ENCODE measurements around the gene ALOX5AP.

The ALOX5AP gene

DNA sequence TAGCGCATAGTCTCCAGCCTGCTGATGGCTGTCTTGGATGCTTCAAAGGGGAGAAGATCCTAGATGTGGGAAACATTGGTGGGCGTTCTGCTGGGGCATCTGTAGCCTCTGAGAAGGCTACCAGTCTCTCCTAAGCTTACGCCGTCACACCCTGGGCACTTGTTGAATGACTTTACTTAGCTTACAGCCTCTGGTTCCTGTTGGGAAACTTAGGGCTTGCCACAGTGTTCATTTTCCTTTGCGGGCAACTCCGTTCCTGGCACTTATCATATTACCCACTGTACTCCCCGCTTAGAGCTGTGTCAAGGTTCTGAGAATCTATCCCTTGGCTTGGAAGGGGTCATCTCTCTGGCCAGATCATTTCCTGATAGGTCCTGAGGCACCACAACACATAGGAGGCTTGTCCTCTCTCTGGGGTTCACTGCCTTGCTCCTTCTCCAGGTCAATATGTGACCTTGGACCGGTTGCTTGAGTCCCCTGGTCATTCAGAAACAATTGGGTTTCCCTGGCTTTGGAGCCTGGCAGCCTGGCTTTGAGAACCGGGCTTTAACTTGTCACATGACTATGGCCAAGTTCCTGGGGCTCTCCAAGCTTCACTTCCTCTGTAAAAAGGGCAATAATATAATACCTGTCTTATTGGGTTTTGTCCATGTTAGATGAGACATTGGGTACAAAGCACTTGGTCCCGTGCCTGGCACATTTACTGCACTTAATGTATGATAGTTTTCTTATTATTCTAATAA, 20.5 kb upstream of the ALOX5AP start:
- no peak for DNase-seq

DNA sequence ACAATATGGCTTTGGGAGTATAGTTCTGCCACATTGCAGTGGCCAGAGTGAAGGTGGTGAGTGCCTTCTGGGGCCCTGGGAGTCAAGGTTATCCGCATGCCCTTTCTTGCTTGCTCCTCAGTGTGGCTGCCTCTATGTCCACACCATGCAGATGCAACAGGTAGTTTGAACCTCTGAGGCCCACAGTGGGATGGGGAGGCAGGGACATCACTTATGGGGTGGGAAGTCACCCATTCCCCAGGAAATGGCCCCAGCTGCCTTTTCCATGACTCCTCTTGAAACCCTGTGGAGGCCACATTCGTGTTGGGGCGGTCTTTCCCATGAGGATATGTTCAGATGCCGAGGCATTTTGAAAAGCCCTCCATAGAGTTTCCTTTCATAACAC, 20.0 kb upstream of the ALOX5AP start:
- no peak for DNase-seq

DNA sequence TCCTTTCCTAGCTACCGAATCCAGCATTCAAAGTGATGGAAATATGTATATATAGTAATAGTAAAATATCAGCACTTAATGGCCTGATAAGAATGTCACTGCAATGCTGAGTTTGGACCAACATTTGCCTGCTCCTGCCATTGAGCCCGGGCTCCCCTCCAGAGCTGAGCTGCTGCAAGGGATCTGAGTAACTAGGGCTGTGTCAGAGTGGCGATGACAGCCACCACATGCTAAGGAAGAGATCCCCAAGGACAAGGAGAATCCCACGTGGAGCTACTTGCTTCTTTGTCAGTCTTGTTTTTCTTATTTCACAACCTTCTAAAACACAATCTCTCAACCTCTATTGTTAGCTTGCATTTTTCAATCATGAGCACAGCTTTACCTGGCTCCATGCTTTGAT, 19.5 kb upstream of the ALOX5AP start:
- DNase-seq: no peak

DNA sequence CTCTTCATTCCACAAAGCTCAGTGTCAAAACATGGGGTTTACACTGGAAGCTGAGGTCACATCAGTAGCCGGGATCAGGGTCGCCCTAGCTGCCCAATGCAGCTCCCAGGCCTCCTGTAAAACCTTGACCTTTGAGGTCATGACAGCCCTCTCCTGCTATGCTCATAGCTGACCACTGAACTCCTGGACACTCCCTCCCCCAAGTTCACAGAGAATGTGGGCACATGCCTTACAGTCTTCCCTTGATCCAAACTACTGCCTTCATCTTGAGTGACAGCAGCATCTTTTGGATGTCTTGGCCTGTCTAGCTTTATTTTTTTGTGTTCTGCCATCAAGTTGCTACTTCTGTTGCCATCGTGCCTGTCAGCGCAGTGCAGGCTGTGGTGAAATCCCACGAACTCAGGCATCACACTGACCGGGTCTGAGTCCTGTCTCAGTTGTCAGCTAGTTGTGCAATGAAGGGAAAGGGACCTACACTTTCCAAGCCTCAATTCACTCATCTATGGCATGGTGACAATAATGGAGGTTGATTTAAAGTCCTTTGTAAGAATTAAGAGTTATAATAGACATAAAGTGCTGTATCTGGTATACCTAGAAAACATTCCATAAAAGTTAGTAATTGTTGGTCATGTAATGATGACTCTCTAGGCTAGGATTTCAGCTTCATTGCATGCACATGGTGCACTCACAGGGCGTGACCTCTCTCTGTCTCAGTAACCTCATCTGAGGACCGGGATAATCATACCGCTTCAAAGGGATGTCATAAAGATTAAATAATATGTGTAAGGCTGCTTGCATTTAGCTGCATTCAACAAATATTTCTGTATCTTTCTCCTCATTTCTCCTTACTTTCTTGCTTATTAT, 16.4 kb upstream of the ALOX5AP start:
- no peak for DNase-seq

DNA sequence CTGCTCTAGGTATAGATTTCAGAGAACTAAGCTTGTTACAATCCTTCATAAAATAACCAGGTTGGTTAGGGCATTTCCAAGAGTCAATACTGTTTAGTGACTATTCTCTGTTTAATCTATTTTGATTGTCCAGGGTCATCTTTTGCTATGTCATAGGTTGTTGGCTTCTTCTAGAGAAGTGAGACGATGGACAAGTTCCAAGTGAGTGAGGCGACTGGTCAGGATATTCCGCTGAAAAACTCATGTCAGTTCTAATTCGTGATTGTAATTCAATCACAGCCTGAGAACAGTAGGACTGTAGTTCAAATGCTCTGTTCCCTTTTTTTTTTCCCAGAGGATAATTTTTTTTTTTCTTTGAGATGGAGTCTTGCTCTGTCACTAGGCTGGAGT, 15.8 kb upstream of the ALOX5AP start:
- DNase-seq: no peak

DNA sequence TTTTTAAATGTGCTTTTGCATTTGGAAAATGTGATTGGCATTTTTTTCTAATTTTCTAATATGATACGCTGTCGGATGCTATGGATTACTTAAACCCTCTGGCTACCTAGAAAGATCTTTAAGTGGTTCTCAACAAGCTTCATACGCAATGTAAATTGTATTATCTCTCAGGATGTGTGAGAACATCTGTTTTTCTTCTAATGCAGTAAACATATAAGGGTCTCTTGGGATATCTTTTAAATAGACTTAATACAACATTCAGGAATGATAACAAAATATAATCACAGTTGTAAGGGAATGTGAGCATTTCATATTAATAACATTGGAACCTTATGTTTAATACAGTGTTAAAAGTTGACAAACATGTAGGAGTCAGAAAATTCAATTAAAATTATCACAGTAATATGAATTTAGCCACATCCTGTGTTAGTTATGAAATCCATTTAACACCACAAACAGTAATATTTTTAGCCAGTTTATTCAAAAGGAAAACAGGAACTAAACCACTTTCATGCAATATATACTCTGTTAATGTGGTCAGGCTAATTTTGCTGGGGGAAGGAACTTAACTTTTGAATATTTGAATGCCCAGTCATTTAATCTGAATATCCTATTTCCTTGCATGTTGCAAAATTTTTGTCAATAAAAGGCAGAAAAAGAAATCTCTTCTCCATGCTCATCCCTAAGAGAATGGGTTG, 15.0 kb upstream of the ALOX5AP start:
- DNase-seq: no peak

DNA sequence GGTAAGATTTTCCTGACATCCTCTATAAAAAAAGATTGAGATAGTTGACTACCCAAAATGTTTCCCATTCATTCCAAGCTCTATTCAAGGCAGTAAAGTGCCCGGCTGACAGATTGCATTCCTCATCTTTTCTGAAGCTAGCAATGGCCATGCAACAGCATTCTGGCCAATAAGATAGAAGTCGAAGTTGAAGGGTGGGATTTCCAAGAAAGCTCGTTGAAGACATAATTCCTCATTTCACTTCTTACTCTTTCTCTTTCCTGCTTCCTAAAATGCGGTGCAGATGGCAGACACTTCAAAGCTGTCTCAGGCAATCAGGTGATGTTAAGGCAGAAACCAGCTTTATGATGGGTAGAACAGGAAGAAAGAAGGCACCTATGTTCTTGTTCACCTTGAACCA, 13.4 kb upstream of the ALOX5AP start:
- no peak for DNase-seq

DNA sequence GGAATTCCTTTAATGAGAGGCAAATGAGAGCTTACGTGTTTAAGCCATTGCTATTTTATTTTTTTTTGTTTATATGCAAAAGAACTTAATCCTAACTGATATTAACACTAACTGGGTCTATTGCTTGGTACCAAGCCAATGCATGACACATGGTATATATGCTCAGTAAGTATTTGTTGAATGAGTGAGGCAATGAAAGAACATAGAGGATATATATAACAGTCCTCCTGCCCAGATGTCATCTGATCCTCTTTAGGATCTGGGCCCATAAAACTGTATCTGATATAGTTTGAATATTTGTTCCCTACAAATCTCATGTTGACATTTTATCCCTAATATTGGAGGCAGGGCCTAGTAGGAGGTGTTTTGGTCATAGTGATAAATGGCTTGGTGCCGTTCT, 13.0 kb upstream of the ALOX5AP start:
- no peak for DNase-seq

DNA sequence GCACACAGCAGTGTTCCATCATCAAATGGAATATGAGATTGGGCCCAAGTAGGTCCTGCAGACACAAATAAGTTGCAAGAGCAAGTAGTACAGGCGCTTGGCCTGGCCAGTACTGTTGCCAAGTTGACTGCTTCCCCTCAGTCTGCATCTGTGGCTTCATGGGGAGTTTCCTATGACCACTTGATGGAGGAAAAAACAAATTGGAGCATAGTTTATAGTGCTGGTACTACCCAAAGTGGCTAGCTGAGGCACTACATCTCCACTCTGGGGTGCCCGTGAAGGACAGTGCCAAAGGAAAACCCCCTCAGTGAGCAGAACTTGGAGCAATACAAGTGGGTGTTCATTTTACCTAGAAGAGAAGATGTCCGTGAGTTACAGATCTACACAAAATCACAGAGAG, 10.6 kb upstream of the ALOX5AP start:
- DNase-seq: no peak

DNA sequence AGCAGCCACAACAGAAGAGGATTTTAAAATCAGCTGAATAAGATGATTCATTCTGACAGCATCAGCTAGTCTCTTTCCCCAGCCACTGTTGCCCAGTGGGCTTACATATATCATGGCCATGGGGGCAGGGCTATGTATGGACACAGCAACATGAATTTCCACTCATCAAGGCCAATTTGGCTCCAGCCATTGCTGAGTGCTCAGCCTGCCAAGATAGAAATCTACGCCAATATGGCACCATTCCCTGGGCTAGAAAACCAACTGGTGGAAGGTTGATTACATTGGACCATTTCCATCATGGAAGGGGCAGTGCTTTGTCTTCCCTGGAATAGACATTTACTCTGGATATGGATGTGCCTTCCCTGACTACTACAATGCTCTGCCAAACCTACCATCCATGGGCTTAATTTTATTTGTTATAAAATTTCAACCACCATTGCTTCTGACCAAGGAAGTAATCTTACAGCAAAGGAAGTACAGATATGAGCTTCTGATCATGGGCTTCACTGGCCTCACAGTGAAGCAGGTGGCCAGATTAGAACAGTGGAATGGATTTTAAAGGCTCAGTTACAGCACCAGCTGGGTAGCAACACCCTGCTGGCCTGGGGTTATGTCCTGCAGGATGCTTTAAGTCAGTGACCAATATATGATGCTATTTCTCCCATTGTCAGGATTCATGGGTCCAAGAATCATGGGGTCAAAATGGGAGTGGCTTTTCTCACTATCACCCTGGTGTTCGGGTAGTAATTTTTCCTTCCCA, 9.8 kb upstream of the ALOX5AP start:
- no peak for DNase-seq

DNA sequence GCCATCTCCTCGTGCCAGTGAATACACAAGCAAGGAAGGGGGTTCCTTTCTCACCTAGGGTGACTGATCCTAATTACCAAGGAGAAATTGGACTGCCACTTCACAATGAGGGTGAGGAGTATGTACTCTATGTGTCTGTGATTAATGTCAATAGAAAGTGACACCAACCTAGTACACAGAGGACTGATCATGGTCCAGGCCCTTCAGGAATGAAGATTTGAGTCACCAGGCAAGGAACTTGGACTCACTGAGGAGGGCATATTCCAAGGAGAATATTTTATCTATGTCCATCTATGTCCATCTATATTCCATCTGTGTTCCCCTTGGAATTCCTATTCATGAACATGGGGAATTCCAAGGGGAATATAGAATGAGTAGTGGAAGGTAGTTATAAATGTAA, 9.2 kb upstream of the ALOX5AP start:
- no peak for DNase-seq

DNA sequence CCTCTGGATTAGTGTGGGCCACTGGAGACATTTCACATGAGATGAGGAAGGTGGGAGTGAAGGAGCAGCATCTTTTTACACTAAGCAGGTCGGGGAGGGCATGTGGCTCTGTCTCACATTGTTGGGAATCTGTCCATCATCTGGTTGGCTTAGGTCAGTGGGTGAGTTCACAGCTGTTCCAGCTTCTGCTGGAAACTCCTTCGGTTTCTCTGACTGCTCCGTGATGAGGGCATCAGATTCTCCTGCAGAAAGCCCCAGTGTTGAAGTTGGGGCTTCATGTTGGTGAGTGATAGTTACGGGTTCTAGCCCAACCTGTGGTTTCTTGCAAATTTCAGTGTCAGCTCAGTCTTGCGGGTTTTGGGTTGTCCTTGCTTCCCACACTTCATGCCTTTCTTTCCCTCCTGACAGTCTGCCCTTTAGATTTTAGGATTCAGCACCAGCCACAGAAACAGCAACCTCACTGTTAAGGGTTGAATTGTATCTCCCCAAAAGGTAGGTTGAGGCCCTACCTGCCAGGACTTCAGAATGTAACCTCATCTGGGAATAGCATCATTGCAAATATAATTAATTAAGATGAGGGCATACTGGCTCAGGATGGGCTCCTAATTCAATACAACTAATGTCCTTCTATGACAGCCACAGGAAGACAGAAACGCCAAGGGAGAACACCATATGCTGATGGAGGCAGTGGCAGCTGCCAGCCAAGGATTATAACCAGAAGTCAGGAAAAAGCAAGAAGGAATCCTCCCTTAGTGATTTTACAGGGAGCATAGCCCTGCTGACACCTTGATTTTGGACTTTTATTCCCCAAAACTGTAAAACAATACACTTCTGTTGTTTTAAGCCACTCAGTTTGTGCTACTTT, 7.6 kb upstream of the ALOX5AP start:
- DNase-seq: no peak

DNA sequence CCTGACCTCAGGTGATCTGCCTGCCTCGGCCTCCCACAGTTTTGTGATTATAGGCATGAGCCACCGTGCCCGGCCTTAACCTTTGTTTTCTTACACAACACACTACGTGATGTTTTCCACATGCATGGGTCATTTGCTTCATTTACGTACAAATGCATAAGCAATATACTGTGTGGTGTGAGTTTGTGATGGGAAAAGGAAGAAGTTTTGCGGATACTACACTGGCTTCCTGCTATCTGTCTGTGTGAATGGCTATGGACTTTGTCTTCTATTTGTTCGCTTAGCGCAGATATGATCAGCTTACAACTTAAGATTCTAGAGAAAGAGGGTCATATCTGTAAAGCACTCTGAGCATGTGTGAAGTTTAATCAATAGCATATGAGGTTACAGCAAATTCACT, 5.5 kb upstream of the ALOX5AP start:
- DNase-seq: no peak

DNA sequence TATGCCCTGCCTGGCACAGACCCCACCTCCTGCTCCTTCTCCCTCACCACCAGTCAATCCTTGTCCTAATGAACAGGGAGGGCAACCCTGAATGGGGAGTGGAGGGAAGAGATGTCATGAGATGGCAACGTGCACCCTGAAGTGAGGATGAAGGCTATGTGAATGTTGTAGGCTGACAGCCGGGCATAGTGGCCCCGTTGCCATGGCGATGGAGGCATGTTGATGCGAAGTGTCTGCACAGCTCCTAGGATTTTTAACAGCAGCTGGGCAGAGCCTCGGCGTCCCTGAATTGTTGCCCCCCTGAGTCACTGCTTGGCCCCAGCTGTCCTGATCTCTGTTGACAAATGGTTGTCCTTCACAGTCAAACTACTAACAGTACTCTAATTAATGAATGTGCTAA, 4.8 kb upstream of the ALOX5AP start:
- DNase-seq: no peak

DNA sequence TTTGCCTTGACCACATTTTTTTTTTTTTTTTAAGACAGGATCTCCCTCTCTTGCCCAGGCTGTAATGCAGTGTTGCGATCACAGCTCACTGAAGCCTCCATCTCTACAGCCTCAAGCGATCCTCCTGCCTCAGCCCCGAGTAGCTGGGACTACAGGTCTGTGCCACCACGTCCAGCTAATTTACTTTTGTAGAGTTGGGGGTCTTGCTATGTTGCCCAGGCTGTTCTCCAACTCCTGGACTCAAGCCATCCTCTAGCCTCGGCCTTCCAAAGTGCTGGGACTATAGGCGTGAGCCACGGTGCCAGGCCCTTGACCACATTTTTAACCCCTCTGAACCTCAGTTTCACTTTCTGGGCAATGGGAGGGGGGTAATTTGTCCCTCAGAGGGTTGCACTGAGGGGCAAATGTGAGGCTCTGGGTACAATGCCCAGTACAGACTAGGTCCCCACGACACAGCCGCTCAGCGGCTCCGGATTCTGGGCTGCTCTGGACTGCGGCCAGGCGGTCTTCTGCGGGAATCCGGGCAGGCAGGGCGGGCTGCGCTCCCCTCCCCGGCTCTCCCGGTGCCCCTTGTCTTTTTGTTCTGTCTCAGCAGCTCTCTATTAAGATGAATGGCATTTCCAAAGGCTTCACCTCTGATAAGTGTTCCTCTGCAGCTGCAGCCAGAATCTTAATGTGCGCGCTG, 3.8 kb upstream of the ALOX5AP start:
- no peak for DNase-seq

DNA sequence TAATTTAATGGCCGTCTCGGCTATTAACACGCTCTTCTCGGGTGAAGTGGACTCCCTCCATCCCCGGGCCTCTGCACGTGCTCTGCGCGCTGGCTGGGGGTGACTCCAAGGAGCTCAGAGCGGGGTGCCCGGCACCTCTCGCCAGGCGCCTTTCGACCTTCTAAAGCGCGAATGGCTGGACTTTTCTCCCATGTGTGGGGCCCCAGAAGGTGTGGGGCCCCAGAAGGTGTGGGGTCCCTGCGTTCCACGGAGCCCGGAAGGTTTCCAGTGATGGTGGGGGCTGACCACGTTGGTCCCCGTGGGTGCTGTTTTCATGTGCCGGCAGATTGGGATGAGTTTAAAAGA, 3.3 kb upstream of the ALOX5AP start:
- DNase-seq: no peak

DNA sequence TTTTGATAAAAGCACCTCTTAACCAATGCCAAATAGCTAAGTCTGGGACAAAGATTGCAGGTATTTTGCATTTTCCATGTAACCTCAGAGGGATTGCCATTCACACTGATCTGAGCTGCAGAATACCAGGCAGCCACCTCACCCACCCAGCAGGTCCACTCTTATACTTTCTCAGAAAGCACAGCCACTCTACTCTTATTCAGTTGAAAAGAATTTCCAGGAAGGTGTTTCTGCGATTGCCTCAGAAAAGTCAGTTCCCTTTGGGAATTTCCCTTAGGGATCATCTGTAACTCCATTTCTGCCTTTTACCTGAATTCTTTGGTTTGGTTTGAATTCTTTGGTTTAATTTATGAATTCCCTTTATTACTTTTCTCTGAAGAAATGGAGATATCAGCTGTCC, 904 bp upstream of the ALOX5AP start:
- DNase-seq: no peak

DNA sequence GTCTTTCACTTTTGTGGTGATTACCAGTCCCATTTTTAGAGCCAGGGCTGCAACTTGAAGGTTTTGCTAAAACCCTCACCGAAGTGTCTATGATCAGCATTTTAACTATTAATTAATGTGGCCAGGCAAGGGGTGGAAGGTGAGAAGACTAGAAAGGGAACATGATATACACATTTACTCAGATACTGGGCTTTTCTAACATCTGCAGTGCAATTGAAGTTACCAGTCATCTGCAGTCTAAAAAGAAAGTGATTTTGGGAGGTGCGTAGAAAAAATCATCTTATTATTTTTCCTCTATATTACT, 481 bp downstream of the ALOX5AP start:
- DNase-seq: no peak

DNA sequence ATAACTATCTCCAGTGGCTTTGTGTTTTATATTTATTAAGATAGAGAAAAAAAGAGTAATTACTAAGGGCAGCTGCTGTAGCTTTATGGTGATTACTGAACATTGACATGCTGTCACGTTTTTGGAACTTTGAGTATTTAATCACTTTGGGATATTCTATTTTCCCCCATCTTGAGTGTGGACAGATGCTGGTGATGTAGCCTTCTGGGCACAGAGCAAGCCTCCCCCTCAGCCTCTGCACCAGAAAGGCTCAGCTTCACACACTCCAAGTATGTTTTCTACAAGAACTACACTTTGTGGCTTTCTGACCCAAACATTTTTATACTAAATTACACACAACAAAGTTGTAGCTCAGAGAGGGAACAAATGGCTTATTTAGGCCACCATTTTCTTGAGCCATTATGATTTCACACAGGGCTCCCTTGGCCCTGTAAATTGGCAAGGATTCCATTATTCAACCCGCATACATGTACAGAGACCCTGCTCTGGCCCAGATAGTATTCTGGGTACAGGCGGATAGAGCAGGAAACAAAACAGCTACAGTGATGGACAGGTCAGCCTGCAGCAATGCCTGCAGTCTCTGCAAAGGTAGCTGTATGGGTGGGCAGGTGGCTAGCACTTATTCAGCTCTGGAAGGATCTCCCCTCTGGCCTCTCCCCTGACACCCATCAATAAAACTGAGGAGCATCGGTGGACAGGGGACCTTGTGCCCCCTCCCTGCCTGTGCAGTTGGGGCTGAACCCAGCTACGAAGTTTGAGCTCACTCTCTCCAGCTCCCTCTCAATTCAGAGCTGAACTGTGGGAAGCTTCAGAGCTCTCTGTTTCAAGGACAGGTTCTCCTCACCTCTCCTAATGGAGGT, 1.3 kb downstream of the ALOX5AP start:
- no peak for DNase-seq

DNA sequence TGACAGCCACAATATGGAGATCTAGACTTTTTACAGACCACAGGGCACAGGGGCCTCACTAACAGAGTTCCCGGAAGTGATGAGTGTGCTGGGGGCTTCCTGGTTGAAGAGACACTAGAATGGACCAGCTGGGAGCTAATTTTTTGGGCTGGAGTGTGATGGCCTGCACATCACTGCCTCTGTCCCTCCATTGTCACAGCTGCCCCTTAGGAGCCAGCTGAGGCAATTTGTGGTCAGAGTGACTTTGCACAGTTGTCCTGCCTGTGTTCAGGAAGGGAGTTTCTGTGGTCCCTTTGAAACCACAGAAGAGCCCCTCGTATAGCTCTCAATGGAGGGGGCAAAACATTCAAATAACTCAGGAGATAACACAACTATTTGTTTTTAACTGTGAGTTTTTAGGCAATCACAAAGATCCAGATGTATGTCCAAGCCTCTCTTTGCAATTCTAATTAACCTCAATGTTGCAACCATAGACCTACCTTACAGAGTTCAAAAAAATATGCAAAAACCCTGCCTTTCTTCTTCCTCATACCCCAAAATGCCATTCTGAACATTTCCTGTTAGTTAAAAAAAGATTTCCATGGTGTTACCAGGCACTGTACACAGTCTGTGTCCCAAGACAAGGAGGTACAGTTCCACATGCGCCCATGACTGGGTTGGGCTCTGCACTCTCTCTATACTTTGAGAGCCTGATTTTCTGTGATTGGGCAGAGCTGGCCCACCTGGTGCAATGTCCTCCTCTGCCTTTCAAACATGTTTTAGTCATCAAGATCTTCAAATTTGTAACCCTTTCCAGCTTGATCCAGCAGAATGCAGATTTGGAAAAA, 2.4 kb downstream of the ALOX5AP start:
- DNase-seq: no peak
